GM19240 (cell line): ENCODE measurements around the gene TMPRSS11B.
"Not testable (repeated sequence)": the region's sequence is repeated elsewhere in the genome, so short reads cannot be mapped to it uniquely, and the experiment has no call there.

Experiments
- DNase-seq: peaks from one replicate; pipeline ENCODE4 v3.0.0; 2011; ENCODE audit warnings: low spot score; ENCODE audit not compliant: insufficient read length

TMPRSS11B gene

DNA sequence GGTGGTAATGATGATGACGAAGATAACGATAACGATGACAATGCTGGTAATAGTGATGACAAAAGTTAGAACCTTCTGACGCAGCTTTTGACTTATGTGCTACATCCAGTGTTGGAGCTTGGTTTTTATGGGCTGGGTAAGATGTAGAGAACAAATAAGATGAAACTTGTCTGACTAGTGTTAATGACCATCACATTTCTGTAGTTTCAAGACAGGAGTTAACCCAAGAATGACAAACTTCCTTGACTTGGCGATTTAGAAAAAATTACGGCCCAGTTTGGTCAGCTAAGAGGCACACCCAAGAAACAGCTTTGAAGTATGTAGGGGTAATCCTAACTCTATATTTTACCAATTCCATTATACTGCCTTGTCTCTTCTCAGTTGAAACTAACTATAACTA is at the start of gene TMPRSS11B:
Gene TMPRSS11B, minus strand, starts transcription at position 101 of the 400 bp plus-strand sequence. CDS start 136 bp downstream, outside the sequence.
- DNase-seq: no peak

DNA sequence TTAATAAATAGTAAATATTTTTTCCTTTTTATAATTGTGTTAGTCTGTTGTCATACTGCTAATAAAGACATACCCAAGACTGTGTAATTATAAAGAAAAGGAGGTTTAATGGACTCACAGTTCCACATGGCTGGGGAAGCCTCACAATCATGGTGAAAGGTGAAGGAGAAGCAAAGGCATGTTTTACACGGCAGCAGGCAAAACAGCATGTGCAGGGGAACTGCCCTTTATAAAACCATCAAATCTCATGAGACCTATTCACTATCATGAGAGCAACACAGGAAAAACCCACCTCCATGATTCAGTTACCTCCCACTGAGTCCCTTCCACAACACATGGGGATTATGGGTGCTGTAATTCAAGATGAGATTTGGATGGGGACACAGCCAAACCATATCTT is 45.8 kb upstream of the TMPRSS11B start:
- no peak for DNase-seq

DNA sequence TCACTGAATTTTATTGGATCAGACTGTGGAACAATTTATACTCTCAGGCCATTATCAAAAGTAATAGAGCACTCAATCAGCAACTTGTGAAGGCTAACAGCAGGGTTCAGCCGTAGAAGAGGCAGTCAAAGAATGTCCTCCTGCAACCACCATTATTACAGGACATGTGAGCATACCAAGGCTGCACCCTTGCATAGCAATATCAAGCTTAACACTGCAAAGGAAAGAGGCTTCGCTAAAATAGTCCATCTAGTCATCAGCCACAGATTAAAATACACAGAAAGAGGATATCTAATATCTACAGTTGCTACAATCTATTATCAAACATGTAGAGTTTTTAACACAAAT is 42.9 kb upstream of the TMPRSS11B start:
- DNase-seq: no peak

GRCh38 chr4:68287704-68288392 is 42.4 kb upstream of the TMPRSS11B start:
- no peak for DNase-seq

DNA sequence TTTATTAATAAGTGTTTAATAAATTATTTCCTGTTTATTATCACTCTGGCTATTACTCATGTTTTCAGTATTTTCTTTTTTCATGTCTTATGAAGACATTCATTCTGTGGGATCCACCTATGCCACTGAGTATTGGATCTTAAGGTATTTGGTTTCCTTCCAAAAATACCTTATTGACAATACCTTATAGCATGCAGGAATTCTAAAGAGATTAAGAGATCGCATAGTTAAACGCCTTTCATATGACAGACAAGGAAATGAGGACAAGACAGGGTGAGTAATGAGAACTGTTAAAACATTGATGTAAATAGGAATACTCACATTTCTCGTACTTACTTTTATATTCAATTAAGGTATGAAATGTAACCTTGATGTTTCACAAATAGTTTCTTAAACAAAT is 38.2 kb upstream of the TMPRSS11B start:
- DNase-seq: no peak

DNA sequence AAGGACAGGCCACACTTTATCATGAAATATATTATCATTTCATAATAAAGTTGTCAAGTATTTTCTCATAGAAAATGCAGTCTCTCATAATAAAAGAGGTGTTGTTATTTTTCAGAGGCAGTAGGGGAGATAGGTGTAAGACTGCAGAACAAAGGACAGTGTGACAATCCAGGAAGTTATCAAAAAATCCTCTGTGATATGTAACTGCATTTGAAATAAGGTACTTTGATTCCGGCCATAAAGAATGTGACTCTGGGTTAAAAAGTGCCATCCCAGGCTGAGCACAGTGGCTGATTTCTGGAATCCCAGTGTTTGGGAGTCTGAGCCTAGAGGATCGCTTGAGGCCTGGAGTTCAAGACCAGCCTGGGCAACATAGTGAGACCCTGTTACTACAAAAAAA is 37.6 kb upstream of the TMPRSS11B start:
- no peak for DNase-seq

- DNase-seq: not testable (repeated sequence)
Measured at GRCh38 chr4:68281796-68282740, 36.6 kb upstream of the TMPRSS11B start.

DNA sequence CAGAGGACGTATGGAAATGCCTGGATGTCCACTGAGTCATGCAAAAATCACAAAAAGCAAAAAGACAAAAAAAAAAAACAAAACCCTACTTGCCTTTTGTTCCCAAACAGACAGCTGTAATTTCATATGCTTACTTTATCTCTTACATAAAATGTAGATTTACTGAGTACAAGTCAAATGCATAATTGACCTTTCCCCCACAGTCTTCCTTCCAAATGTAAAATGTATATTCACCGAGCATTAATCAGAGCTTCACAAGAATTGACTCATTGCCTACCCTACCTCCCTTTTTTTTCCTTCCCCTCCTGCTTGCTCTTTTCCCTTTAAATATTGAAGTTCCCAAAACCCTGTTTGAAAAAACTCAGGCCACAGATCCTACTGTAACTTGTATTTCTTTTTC is 32.5 kb upstream of the TMPRSS11B start:
- no peak for DNase-seq

GRCh38 chr4:68277627-68278026 is 32.1 kb upstream of the TMPRSS11B start:
- no peak for DNase-seq

GRCh38 chr4:68272860-68273259 is 27.4 kb upstream of the TMPRSS11B start:
- no peak for DNase-seq

- DNase-seq: no peak
Measured at GRCh38 chr4:68272380-68272779, 26.9 kb upstream of the TMPRSS11B start.

GRCh38 chr4:68271851-68272357 is 26.4 kb upstream of the TMPRSS11B start:
- DNase-seq: no peak

GRCh38 chr4:68267433-68267944 is 22.0 kb upstream of the TMPRSS11B start:
- no peak for DNase-seq

DNA sequence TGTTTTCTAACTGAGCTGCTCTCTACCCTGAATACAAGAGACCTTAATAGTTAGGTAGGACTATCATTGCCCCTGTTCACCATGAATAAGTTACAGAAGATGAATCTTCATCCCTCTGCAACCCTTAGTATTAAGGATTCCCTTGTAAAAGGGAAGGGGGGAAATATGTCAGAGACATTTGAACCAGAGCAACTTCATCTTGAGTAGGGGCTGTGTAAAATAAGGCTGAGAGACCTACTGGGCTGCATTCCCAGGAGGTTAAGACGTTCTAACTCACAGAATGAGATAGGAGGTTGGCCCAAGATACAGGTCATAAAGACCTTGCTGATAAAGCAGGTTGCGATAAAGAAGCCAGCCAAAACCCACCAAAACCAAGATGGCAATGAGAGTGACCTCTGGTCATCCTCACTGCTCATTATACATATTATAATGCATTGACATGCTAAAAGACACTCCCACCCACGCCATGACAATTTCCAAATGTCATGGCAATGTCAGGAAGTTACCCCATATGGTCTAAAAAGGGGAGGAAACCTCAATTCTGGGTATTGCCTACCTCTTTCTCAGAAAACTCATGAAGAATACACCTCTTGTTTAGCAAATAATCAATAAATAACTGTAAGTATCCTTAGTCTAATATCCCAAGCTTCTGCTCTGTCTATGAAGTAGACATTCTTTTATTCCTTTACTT is 19.5 kb upstream of the TMPRSS11B start:
- DNase-seq: no peak

- no peak for DNase-seq
Measured at GRCh38 chr4:68259191-68259590, 13.7 kb upstream of the TMPRSS11B start.

- no peak for DNase-seq
Measured at GRCh38 chr4:68257719-68258118, 12.2 kb upstream of the TMPRSS11B start.

- no peak for DNase-seq
Measured at GRCh38 chr4:68256284-68256683, 10.8 kb upstream of the TMPRSS11B start.

- DNase-seq: no peak
Measured at GRCh38 chr4:68250151-68250930, 4.8 kb upstream of the TMPRSS11B start.

GRCh38 chr4:68249434-68249833 is 3.9 kb upstream of the TMPRSS11B start:
- DNase-seq: no peak

DNA sequence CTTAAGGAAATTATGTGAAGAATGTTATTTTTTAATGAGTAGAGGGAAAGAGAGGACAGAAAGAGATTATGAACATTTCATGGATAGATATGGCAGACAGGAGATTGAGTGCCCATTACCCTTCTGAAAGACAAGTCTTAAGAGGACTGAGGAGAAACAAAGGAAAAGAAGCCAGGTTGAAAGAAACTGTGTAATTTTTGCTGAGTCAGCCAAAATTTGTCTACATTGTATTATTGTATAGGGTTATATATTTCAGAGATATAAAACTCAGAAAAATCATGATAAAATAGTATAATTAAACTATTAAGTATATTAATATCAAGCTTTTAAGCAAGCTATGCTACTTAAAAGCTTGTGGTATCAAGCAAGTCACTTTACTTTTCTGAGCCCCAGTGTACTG is 4.9 kb downstream of the TMPRSS11B start:
- no peak for DNase-seq

DNA sequence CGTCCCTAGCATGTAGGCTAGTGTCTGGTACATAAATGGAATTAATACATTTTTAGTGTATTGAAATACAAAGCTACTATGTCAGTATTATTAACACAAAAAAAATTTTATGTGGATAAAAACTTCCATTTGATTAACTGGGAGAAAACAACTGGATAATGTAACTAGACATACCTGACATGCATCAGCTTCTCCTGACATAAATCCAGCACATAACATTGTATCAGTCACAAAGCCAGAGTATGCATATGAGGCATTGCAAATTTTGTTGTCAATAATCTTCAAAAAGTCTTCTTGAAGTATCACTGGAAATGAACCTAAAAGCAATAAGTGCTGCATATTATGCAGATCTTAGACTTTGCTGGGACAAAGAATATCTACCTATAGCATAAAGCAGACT is 16.9 kb downstream of the TMPRSS11B start:
- DNase-seq: no peak
